RWPE1 (cell line): ENCODE data around the gene ZRANB3.
"Not testable (repeated sequence)": the region's sequence is repeated elsewhere in the genome, so short reads cannot be mapped to it uniquely, and the experiment has no call there.

Source experiments
- CTCF ChIA-PET: fragments of 350-600 bp; sonication (Branson Sonifier 250); formaldehyde crosslinking; extraction: SDS; loops from one replicate; lab custom pipeline; 2021; lab: Yijun Ruan, JAX
- POLR2A ChIA-PET: fragments of 400-600 bp; formaldehyde crosslinking; extraction: SDS; loops from one replicate; lab custom pipeline; 2020; ENCODE audit warnings: antibody characterized with exemption; ENCODE audit not compliant: low non-redundant PET; lab: Yijun Ruan, JAX
- DNase-seq: peaks from one replicate; pipeline ENCODE4 v3.0.0; 2012; ENCODE audit warnings: low spot score
- H3K27ac ChIP-seq: fragments of 450-650 bp; 2 replicates; pipeline ENCODE4 v1.5.1; 2017
- TF ChIP-seq, protein P1 (sequence below): fragments of 450-650 bp; conservative IDR thresholded peaks from 2 replicates; pipeline ENCODE4 v1.5.1; 2017; ENCODE audit warnings: low read depth, mild to moderate bottlenecking

Gene ZRANB3

DNA sequence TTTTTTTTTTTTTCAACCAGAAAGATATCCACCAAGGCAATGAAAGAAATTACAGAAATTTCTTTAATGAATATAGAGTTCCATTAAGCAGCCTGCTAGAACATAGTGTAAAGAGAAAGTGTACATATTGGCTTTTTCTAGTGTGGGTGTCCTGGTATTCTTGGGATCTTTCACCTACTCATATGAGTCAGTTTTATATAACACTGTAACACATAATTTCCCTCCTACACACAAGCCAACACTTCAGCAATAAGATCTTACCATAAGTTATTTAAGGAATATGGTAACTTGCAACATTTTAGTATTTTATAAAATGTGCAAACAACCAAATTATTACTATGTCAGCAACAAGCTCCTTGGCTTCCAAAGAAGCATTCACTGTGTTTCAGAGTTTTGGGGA, 59.9 kb downstream of the ZRANB3 start:
- POLR2A ChIA-PET: no interaction called here
- DNase-seq: no peak
- TF ChIP-seq, protein P1, sequence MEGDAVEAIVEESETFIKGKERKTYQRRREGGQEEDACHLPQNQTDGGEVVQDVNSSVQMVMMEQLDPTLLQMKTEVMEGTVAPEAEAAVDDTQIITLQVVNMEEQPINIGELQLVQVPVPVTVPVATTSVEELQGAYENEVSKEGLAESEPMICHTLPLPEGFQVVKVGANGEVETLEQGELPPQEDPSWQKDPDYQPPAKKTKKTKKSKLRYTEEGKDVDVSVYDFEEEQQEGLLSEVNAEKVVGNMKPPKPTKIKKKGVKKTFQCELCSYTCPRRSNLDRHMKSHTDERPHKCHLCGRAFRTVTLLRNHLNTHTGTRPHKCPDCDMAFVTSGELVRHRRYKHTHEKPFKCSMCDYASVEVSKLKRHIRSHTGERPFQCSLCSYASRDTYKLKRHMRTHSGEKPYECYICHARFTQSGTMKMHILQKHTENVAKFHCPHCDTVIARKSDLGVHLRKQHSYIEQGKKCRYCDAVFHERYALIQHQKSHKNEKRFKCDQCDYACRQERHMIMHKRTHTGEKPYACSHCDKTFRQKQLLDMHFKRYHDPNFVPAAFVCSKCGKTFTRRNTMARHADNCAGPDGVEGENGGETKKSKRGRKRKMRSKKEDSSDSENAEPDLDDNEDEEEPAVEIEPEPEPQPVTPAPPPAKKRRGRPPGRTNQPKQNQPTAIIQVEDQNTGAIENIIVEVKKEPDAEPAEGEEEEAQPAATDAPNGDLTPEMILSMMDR: no peak
- H3K27ac ChIP-seq: no peak overlapping the region
- CTCF ChIA-PET: no interaction called here

DNA sequence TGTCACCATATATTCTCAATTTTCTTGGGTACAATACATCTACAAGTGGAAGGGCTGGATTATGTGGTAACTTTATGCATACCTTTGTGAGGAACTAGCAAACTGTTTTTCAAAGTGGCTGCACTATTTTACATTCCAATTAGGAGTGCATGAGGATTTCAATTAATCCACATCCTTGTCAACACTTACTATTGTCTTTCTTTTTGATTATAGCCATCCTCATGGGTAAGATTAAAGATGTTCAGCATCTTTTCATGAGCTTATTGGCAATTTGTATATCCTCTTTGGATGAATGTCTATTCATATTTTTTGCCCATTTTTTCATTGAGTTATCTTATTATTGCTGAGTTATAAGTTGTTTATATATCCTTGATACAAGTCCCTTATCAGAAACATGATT, 73.7 kb downstream of the ZRANB3 start:
- CTCF ChIA-PET: interaction anchor here (0.6 kb wide), 1 partner anchor 309 kb away, joined by 3 read pairs; no protein-coding TSS in a partner anchor

DNA sequence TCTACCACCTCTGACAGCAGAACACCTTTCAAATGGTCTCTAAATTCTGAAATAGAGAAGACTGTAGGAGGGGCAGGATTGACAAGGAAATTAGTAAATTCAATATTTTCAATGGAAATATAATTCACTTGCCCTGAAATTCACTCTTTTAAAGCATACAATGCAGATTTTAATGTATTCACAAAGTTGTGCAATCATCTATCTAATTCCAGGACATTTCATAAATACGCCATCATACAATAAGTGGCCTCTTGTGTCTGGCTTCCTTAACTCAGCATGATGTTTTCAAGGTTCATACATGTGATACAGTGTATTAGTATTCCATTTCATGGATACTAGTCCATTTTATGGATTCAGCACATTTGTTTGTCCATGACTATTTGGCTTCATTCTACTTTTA, 74.2 kb downstream of the ZRANB3 start:
- TF ChIP-seq, protein P1: no peak
- ChIA-PET CTCF (no interaction called here), POLR2A (no interaction called here)
- H3K27ac ChIP-seq: no peak overlapping the region
- no peak for DNase-seq

More for the DNA sequence above, 73.7 kb downstream of the ZRANB3 start:
- H3K27ac ChIP-seq: no peak overlapping the region
- no peak for DNase-seq
- TF ChIP-seq, protein P1: no peak
- POLR2A ChIA-PET: no interaction called here

DNA sequence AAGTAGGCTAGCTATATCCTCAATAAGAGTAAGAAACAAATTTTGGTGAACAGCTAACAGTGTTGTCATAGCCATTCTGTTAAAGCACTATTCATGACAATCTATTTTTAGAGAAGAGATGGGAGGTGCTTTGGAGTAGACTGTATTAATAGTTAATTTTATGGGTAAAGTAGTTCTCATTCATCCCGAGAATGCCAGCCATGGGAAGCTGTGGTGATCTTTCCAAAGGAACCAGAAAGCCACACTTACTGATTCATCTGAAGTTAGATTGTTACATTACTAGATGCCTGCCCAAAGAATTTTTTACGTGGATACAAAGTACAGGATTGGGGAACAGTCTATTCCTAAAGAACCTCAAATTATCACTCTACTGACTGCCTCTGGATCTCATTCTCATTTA, 74.6 kb downstream of the ZRANB3 start:
- no peak for DNase-seq
- H3K27ac ChIP-seq: no peak overlapping the region
- ChIA-PET CTCF (no interaction called here), POLR2A (no interaction called here)
- TF ChIP-seq, protein P1: no peak

DNA sequence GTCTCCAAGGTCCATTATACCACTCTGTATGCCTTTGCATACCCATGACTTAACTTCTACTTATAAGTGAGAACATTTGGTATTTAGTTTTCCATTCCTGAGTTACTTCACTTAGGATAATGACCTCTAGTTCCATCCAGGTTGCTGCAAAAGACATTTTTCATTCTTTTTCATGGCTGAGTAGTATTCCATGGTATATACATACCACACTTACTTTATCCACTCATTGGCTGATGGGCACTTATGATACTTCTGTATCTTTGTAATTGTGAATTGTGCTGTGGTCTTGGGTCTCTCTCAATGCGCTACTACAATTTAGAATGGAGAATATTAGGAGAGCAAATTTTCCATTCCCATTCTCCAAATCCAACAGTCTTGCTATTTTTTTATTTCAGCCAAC, 76.4 kb downstream of the ZRANB3 start:
- ChIA-PET CTCF (no interaction called here), POLR2A (no interaction called here)
- DNase-seq: no peak
- no peak overlapping the region for H3K27ac ChIP-seq
- TF ChIP-seq, protein P1: no peak

DNA sequence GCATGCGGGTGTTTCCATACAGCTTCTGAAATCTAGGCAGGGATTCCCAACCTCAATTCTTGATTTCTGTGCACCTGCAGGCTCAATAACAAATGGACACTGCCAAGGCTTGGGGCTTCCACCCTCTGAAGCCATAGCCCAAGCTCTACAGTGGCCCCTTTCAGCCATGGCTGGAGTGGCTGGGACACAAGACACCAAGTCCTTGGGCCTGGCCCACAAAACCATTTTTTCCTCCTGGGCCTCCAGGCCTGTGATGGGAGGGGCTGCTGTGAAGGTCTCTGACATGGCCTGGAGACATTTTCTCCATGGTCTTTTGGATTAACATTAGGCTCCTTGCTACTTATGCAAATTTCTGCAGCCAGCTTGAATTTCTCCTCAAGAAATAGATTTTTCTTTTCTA, 78.0 kb downstream of the ZRANB3 start:
- CTCF ChIA-PET, DNase-seq, POLR2A ChIA-PET, H3K27ac ChIP-seq: not testable (repeated sequence)

DNA sequence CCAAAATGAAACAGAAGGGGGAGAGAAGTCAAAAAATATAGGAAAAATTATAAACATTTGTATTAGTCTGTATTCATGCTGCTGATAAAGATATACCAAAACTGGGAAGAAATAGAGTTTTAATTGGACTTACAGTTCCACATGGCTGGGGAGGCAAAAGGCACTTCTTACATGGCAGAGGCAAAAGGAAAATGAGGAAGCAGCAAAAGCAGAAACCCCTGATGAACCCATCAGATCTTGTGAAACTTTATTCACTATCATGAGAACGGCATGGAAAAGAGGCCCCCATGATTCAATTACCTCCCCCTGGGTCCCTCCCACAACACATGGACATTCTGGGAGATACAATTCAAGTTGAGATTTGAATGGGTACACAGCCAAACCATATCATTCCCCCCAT, 79.1 kb downstream of the ZRANB3 start:
- POLR2A ChIA-PET: no interaction called here
- CTCF ChIA-PET: no interaction called here
- TF ChIP-seq, protein P1: no peak
- DNase-seq: no peak
- no peak overlapping the region for H3K27ac ChIP-seq

DNA sequence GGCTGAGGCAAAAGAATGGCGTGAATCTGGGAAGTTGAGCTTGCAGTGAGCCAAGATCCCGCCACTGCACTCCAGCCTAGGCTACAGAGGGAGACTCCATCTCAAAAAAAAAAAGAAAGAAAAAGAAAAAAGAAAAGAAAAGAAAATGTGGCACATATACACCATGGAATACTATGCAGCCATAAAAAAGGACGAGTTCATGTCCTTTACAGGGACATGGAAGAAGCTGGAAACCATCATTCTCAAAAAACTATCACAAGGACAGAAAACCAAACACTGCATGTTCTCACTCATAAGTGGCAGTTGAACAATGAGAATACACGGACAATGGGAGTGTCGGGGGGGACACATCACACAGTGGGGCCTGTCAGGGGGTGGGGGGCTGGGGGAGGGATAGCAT, 88.0 kb downstream of the ZRANB3 start:
- DNase-seq, H3K27ac ChIP-seq, POLR2A ChIA-PET, CTCF ChIA-PET: not testable (repeated sequence)

DNA sequence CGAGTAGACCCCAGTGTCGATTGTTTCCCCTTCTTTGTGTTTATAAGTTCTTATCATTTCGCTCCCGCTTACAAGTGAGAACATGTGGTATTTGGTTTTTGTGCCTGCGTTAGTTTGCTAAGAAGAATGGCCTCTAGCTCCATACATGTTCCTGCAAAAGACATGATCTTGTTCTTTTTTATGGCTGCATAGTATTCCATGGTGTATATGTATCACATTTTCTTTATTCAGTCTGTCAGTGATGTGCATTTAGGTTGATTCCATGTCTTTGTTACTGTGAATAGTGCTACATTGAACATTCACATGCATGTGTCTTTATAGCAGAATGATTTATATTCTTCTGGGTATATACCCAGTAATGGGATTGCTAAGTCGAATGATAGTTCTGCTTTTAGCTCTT, 95.9 kb downstream of the ZRANB3 start:
- DNase-seq, POLR2A ChIA-PET, H3K27ac ChIP-seq: not testable (repeated sequence)
- CTCF ChIA-PET: interaction anchor here (0.6 kb wide), 1 partner anchor 247 kb away, joined by 4 read pairs; no protein-coding TSS in a partner anchor
